ENCODE results near the gene CASQ1. TPM values are rescaled to one million over a fixed set of nuclear protein-coding genes. Genes with fewer than 3 reads are reported as not detected.

Gene CASQ1
- total RNA-seq, 1 donor from 2014 or later: 1.7 TPM

- no peaks in the 10 kb centered on the region for H3K9me3 ChIP-seq (ENCODE audit: insufficient read depth, low read depth, low read length)
- no peaks in the 10 kb centered on the region for H4K20me1 ChIP-seq (ENCODE audit: insufficient read depth, low read length)
- Mint-ChIP-seq H3K27ac (ENCODE audit: unreplicated experiment) (no peak overlapping the region), H3K9me3 (ENCODE audit: unreplicated experiment) (no peaks in the 10 kb centered on the region), H3K27me3 (ENCODE audit: low read depth, unreplicated experiment) (peaks cover 29% of the 10 kb centered on the region), H3K4me1 (ENCODE audit: low read depth, unreplicated experiment) (peaks cover 33% of the 10 kb centered on the region), H3K4me3 (ENCODE audit: unreplicated experiment) (peak overlapping the region; percentile 15), H3K36me3 (ENCODE audit: low read depth, unreplicated experiment) (no peaks in the 10 kb centered on the region)
- no peak overlapping the region for H3K4me3 ChIP-seq (ENCODE audit: insufficient read depth, low read depth, low read length)
- H3K27me3 ChIP-seq (ENCODE audit: insufficient read depth, low read length): peaks cover 8% of the 10 kb centered on the region
- H3K4me1 ChIP-seq (ENCODE audit: insufficient read depth, low read length): peaks cover 7% of the 10 kb centered on the region
- FAIRE-seq (no peak), DNase-seq (ENCODE audit: low read depth) (no peak)
- no peak overlapping the region for H2AFZ ChIP-seq (ENCODE audit: low read depth, low read length)
- H3K36me3 ChIP-seq (ENCODE audit: insufficient read depth, low read length): no peaks in the 10 kb centered on the region
- no peak overlapping the region for H3K27ac ChIP-seq (ENCODE audit: low read depth, low read length)
- no peak for TF ChIP-seq EZH2 (IDR thresholded peaks at IDR 0.05; ENCODE audit: insufficient read depth, low read length)
- TF ChIP-seq CTCF (IDR thresholded peaks at IDR 0.05; ENCODE audit: insufficient read depth, low read depth, low read length): no peak
- H3K4me2 ChIP-seq (ENCODE audit: low read length): peak overlapping the region; percentile 39
- H3K79me2 ChIP-seq (ENCODE audit: insufficient read depth, low read length): no peaks in the 10 kb centered on the region
- no peak overlapping the region for H3K9ac ChIP-seq (ENCODE audit: low read length)
These were observed 20.6 kb upstream of the CASQ1 start for GRCh38 chr1:160169553-160170399.

DNA sequence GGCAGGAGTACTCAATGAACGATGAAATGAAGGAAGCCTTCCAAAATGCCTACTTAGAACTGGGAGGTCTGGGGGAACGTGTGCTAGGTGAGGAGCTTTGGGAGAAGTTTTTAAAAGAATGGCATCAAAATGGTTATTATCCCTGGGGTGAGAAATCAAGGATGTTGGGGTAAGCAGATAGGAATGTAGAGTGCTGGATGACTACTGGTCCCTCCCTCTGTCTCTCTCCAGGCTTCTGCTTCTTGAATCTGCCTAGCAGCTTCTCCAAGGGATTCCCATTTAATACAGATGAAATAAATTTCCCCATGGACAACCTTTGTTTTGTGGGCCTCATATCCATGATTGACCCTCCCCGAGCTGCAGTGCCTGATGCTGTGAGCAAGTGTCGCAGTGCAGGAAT is 19.0 kb upstream of the CASQ1 start:
- no peaks in the 10 kb centered on the region for H3K36me3 ChIP-seq (ENCODE audit: insufficient read depth, low read length)
- H3K9ac ChIP-seq (ENCODE audit: low read length): no peak overlapping the region
- H4K20me1 ChIP-seq (ENCODE audit: insufficient read depth, low read length): no peaks in the 10 kb centered on the region
- TF ChIP-seq CTCF (IDR thresholded peaks at IDR 0.05; ENCODE audit: insufficient read depth, low read depth, low read length): no peak
- no peak for TF ChIP-seq EZH2 (IDR thresholded peaks at IDR 0.05; ENCODE audit: insufficient read depth, low read length)
- peaks cover 7% of the 10 kb centered on the region for H3K27me3 ChIP-seq (ENCODE audit: insufficient read depth, low read length)
- no peaks in the 10 kb centered on the region for H3K79me2 ChIP-seq (ENCODE audit: insufficient read depth, low read length)
- peaks cover 28% of the 10 kb centered on the region for H3K27me3 Mint-ChIP-seq (ENCODE audit: low read depth, unreplicated experiment)
- H3K27ac Mint-ChIP-seq (ENCODE audit: unreplicated experiment): no peak overlapping the region
- no peak overlapping the region for H3K4me3 Mint-ChIP-seq (ENCODE audit: unreplicated experiment)
- H3K9me3 Mint-ChIP-seq (ENCODE audit: unreplicated experiment): no peaks in the 10 kb centered on the region
- DNase-seq (ENCODE audit: low read depth): peak; percentile 36
- H2AFZ ChIP-seq (ENCODE audit: low read depth, low read length): no peak overlapping the region
- no peak overlapping the region for H3K4me3 ChIP-seq (ENCODE audit: insufficient read depth, low read depth, low read length)
- H3K4me1 Mint-ChIP-seq (ENCODE audit: low read depth, unreplicated experiment): peaks cover 33% of the 10 kb centered on the region
- peak; percentile 54 for FAIRE-seq
- peaks cover 7% of the 10 kb centered on the region for H3K4me1 ChIP-seq (ENCODE audit: insufficient read depth, low read length)
- no peaks in the 10 kb centered on the region for H3K9me3 ChIP-seq (ENCODE audit: insufficient read depth, low read depth, low read length)
- no peaks in the 10 kb centered on the region for H3K36me3 Mint-ChIP-seq (ENCODE audit: low read depth, unreplicated experiment)
- H3K4me2 ChIP-seq (ENCODE audit: low read length): peak overlapping the region; percentile 31
- H3K27ac ChIP-seq (ENCODE audit: low read depth, low read length): no peak overlapping the region

DNA sequence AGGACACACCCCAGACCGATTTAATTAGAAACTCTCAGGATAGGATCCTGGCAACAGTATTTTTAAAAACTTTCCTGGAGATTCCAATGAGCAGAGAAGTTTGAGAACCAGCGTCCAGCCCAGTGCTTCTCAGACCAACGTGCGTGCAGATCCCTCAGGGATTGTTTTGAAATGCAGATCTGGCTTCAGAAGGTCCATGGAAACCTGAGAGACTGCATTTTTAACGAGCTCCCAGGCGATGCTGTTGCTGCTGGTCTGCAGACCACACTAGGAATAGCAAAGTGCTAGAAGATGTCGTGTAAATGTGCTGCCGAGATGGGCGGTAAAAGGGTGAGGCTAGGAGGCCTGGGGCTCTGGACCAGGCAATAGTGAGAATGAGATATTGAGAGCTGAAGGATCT is 18.4 kb upstream of the CASQ1 start:
- H3K4me1 Mint-ChIP-seq (ENCODE audit: low read depth, unreplicated experiment): peaks cover 36% of the 10 kb centered on the region
- H3K4me3 Mint-ChIP-seq (ENCODE audit: unreplicated experiment): no peak overlapping the region
- no peak overlapping the region for H3K4me2 ChIP-seq (ENCODE audit: low read length)

More for the DNA sequence above, 18.4 kb upstream of the CASQ1 start:
- H3K4me3 ChIP-seq (ENCODE audit: insufficient read depth, low read depth, low read length): no peak overlapping the region
- no peaks in the 10 kb centered on the region for H3K9me3 ChIP-seq (ENCODE audit: insufficient read depth, low read depth, low read length)
- peaks cover 5% of the 10 kb centered on the region for H3K27me3 ChIP-seq (ENCODE audit: insufficient read depth, low read length)
- H3K9me3 Mint-ChIP-seq (ENCODE audit: unreplicated experiment): no peaks in the 10 kb centered on the region
- H4K20me1 ChIP-seq (ENCODE audit: insufficient read depth, low read length): no peaks in the 10 kb centered on the region
- no peaks in the 10 kb centered on the region for H3K36me3 Mint-ChIP-seq (ENCODE audit: low read depth, unreplicated experiment)
- no peaks in the 10 kb centered on the region for H3K79me2 ChIP-seq (ENCODE audit: insufficient read depth, low read length)
- H3K9ac ChIP-seq (ENCODE audit: low read length): no peak overlapping the region
- H3K4me1 ChIP-seq (ENCODE audit: insufficient read depth, low read length): peaks cover 7% of the 10 kb centered on the region
- H3K27ac ChIP-seq (ENCODE audit: low read depth, low read length): no peak overlapping the region
- H3K27ac Mint-ChIP-seq (ENCODE audit: unreplicated experiment): no peak overlapping the region
- DNase-seq (ENCODE audit: low read depth) (no peak), FAIRE-seq (no peak)
- no peaks in the 10 kb centered on the region for H3K36me3 ChIP-seq (ENCODE audit: insufficient read depth, low read length)
- H2AFZ ChIP-seq (ENCODE audit: low read depth, low read length): no peak overlapping the region
- peaks cover 24% of the 10 kb centered on the region for H3K27me3 Mint-ChIP-seq (ENCODE audit: low read depth, unreplicated experiment)
- TF ChIP-seq CTCF (IDR thresholded peaks at IDR 0.05; ENCODE audit: insufficient read depth, low read depth, low read length) (no peak), EZH2 (IDR thresholded peaks at IDR 0.05; ENCODE audit: insufficient read depth, low read length) (no peak)

Measured in astrocyte (in vitro differentiated cells and primary cell).